Measurements from ENCODE around the gene THADA.

Gene THADA

DNA sequence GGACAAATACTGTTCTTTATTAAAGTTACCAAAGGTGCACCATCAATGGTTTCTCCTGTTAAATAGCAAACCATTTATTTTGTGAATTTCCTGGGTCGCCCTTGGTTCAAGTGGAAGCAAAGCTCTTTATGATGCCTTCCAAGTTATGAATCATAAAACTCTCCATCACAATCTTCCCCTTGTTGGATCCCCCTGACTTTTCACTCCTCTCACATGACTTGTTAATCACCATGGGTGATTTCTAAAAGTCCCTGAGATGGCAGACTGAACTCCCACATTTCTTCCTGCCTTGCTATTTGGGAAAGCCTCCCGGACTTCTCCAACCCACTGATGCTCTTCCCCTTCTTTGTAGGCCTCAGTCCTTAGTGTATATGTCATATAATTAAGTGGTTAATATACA lies 176.0 kb downstream of the THADA start:
- no peak overlapping the region for H3K4me2 ChIP-seq (ENCODE audit: low read depth, low read length, poor library complexity, severe bottlenecking)
- TF ChIP-seq, protein P1, sequence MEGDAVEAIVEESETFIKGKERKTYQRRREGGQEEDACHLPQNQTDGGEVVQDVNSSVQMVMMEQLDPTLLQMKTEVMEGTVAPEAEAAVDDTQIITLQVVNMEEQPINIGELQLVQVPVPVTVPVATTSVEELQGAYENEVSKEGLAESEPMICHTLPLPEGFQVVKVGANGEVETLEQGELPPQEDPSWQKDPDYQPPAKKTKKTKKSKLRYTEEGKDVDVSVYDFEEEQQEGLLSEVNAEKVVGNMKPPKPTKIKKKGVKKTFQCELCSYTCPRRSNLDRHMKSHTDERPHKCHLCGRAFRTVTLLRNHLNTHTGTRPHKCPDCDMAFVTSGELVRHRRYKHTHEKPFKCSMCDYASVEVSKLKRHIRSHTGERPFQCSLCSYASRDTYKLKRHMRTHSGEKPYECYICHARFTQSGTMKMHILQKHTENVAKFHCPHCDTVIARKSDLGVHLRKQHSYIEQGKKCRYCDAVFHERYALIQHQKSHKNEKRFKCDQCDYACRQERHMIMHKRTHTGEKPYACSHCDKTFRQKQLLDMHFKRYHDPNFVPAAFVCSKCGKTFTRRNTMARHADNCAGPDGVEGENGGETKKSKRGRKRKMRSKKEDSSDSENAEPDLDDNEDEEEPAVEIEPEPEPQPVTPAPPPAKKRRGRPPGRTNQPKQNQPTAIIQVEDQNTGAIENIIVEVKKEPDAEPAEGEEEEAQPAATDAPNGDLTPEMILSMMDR (IDR thresholded peaks at IDR 0.05; ENCODE audit: insufficient read depth, low read length, poor library complexity, severe bottlenecking), result no peak
- TF ChIP-seq EZH2phosphoT487 (conservative IDR thresholded peaks at IDR 0.05; ENCODE audit: low read length), result no peak
- H3F3A ChIP-seq (ENCODE audit: insufficient read depth), result no peaks in the 10 kb centered on the region
- no peaks in the 10 kb centered on the region for H3K9me3 ChIP-seq (ENCODE audit: insufficient read depth, low read length)
- H2AFZ ChIP-seq (ENCODE audit: low read depth, low read length, severe bottlenecking), result no peak overlapping the region
- H4K20me1 ChIP-seq (ENCODE audit: low read depth, low read length), result no peaks in the 10 kb centered on the region
- no peaks in the 10 kb centered on the region for H3K79me2 ChIP-seq (ENCODE audit: insufficient read depth, low read length)
- no peaks in the 10 kb centered on the region for H3K27me3 ChIP-seq (ENCODE audit: low read length)
- no peaks in the 10 kb centered on the region for H3K9me2 ChIP-seq (replicated peaks; ENCODE audit: insufficient read depth, low read length)
- H3K9ac ChIP-seq (ENCODE audit: low read length), result no peak overlapping the region
- H3K27ac ChIP-seq (ENCODE audit: low read depth, low read length), result no peak overlapping the region
- H3K4me3 ChIP-seq (ENCODE audit: insufficient read depth, low read length, poor library complexity, severe bottlenecking), result no peak overlapping the region
- no peaks in the 10 kb centered on the region for H3K36me3 ChIP-seq (ENCODE audit: low read length)

GRCh38 chr2:43419243-43419642 lies 176.6 kb downstream of the THADA start:
- Histone ChIP-seq H4K20me1 (ENCODE audit: low read depth, low read length) (no peaks in the 10 kb centered on the region), H3F3A (ENCODE audit: insufficient read depth) (no peaks in the 10 kb centered on the region), H3K27ac (ENCODE audit: low read depth, low read length) (no peak overlapping the region), H3K4me3 (ENCODE audit: insufficient read depth, low read length, poor library complexity, severe bottlenecking) (no peak overlapping the region), H3K9ac (ENCODE audit: low read length) (no peak overlapping the region), H3K4me2 (ENCODE audit: low read depth, low read length, poor library complexity, severe bottlenecking) (no peak overlapping the region), H3K36me3 (ENCODE audit: low read length) (no peaks in the 10 kb centered on the region), H3K9me2 (replicated peaks; ENCODE audit: insufficient read depth, low read length) (no peaks in the 10 kb centered on the region), H3K79me2 (ENCODE audit: insufficient read depth, low read length) (no peaks in the 10 kb centered on the region), H3K27me3 (ENCODE audit: low read length) (no peaks in the 10 kb centered on the region), H3K9me3 (ENCODE audit: insufficient read depth, low read length) (no peaks in the 10 kb centered on the region), H2AFZ (ENCODE audit: low read depth, low read length, severe bottlenecking) (no peak overlapping the region)
- no peak for TF ChIP-seq EZH2phosphoT487 (conservative IDR thresholded peaks at IDR 0.05; ENCODE audit: low read length)
- TF ChIP-seq, protein P1 (IDR thresholded peaks at IDR 0.05; ENCODE audit: insufficient read depth, low read length, poor library complexity, severe bottlenecking), result no peak

DNA sequence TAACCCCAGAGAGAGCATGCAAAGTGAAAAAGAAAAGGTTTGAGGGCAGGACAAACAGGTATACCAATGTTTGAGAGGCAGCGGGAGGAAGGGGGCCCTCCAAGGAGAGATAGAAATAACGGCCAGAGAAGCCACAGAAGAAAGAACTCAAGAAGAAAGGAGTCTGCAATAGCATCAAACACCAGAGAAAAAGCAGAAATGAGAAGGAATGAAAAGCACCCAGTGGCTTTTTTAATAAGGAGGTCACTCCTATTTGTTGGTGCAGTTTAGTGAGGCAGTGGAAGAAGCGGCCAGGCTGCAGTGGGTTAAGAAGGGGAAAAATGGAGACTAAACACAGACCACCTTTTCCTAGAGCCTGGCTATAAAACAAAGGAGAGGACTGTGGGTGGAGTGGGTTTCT lies 177.2 kb downstream of the THADA start:
- H3K9ac ChIP-seq (ENCODE audit: low read length), result no peak overlapping the region
- TF ChIP-seq, protein P1 (IDR thresholded peaks at IDR 0.05; ENCODE audit: insufficient read depth, low read length, poor library complexity, severe bottlenecking), result no peak
- no peak for TF ChIP-seq EZH2phosphoT487 (conservative IDR thresholded peaks at IDR 0.05; ENCODE audit: low read length)
- no peaks in the 10 kb centered on the region for H3K27me3 ChIP-seq (ENCODE audit: low read length)
- H3K79me2 ChIP-seq (ENCODE audit: insufficient read depth, low read length), result no peaks in the 10 kb centered on the region
- no peak overlapping the region for H2AFZ ChIP-seq (ENCODE audit: low read depth, low read length, severe bottlenecking)
- no peak overlapping the region for H3K4me2 ChIP-seq (ENCODE audit: low read depth, low read length, poor library complexity, severe bottlenecking)
- no peaks in the 10 kb centered on the region for H3K36me3 ChIP-seq (ENCODE audit: low read length)
- no peaks in the 10 kb centered on the region for H3K9me2 ChIP-seq (replicated peaks; ENCODE audit: insufficient read depth, low read length)
- no peak overlapping the region for H3K4me3 ChIP-seq (ENCODE audit: insufficient read depth, low read length, poor library complexity, severe bottlenecking)
- no peak overlapping the region for H3K27ac ChIP-seq (ENCODE audit: low read depth, low read length)
- H3F3A ChIP-seq (ENCODE audit: insufficient read depth), result no peaks in the 10 kb centered on the region
- H3K9me3 ChIP-seq (ENCODE audit: insufficient read depth, low read length), result no peaks in the 10 kb centered on the region
- H4K20me1 ChIP-seq (ENCODE audit: low read depth, low read length), result no peaks in the 10 kb centered on the region
